Loucy (cell line): ENCODE data around the gene SEMA5B.

Experiments
- EZH2phosphoT487 ChIP-seq: fragments of 200-600 bp; IDR thresholded peaks from 2 replicates; pipeline ENCODE4 v1.6.1; 2018; ENCODE audit warnings: antibody characterized with exemption, mild to moderate bottlenecking, moderate library complexity, borderline replicate concordance
- TF ChIP-seq, protein P1 (sequence below): fragments of 200-600 bp; sonication (generic); conservative IDR thresholded peaks from 2 replicates; pipeline ENCODE4 v1.5.1; 2014; ENCODE audit warnings: mild to moderate bottlenecking, antibody characterized with exemption, low read length

- TF ChIP-seq, protein P1, sequence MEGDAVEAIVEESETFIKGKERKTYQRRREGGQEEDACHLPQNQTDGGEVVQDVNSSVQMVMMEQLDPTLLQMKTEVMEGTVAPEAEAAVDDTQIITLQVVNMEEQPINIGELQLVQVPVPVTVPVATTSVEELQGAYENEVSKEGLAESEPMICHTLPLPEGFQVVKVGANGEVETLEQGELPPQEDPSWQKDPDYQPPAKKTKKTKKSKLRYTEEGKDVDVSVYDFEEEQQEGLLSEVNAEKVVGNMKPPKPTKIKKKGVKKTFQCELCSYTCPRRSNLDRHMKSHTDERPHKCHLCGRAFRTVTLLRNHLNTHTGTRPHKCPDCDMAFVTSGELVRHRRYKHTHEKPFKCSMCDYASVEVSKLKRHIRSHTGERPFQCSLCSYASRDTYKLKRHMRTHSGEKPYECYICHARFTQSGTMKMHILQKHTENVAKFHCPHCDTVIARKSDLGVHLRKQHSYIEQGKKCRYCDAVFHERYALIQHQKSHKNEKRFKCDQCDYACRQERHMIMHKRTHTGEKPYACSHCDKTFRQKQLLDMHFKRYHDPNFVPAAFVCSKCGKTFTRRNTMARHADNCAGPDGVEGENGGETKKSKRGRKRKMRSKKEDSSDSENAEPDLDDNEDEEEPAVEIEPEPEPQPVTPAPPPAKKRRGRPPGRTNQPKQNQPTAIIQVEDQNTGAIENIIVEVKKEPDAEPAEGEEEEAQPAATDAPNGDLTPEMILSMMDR = no peak
- no peak for TF ChIP-seq EZH2phosphoT487
Observed at GRCh38 chr3:122926322-122926721, 101.2 kb downstream of the SEMA5B start.
